ENCODE results near the gene FNIP2. TPM values are rescaled to one million over a fixed set of nuclear protein-coding genes. Genes with fewer than 3 reads are reported as not detected.
A peak's percentile ranks its signal among the peaks of the same experiment; 100 is the strongest.
"Not testable (repeated sequence)": the region's sequence is repeated elsewhere in the genome, so short reads cannot be mapped to it uniquely, and the experiment has no call there.

Gene FNIP2
- total RNA-seq, 6 experiments from 2014 or later: 14.1 to 22.2 (median 18.2) TPM

- H3K27ac Mint-ChIP-seq: peak overlapping the region; percentile 3
These were observed 57.2 kb downstream of the FNIP2 start for GRCh38 chr4:158826057-158826456.

GRCh38 chr4:158826882-158827281 is 58.1 kb downstream of the FNIP2 start:
- H3K4me1 Mint-ChIP-seq (ENCODE audit: low read depth): peaks cover 41% of the 10 kb centered on the region
- no peak for DNase-seq
- no peaks in the 10 kb centered on the region for H3K27me3 Mint-ChIP-seq (ENCODE audit: insufficient read depth)
- H3K36me3 Mint-ChIP-seq (ENCODE audit: low read depth): peaks cover 32% of the 10 kb centered on the region
- peak overlapping the region; percentile 2; the same call in 1 of the 2 replicates for H3K27ac Mint-ChIP-seq
- no peak overlapping the region for H3K4me3 Mint-ChIP-seq
- TF ChIP-seq CTCF (IDR thresholded peaks at IDR 0.05): no peak
- no peaks in the 10 kb centered on the region for H3K9me3 Mint-ChIP-seq

More at GRCh38 chr4:158826057-158826456, 57.2 kb downstream of the FNIP2 start:
- peaks cover 31% of the 10 kb centered on the region for H3K36me3 Mint-ChIP-seq (ENCODE audit: low read depth)
- no peak for TF ChIP-seq CTCF (IDR thresholded peaks at IDR 0.05)
- H3K4me3 Mint-ChIP-seq: no peak overlapping the region; the same call in 1 of the 2 replicates
- H3K9me3 Mint-ChIP-seq: no peaks in the 10 kb centered on the region
- no peak for DNase-seq
- H3K4me1 Mint-ChIP-seq (ENCODE audit: low read depth): peaks cover 49% of the 10 kb centered on the region
- H3K27me3 Mint-ChIP-seq (ENCODE audit: insufficient read depth): no peaks in the 10 kb centered on the region

GRCh38 chr4:158827543-158827981 is 58.7 kb downstream of the FNIP2 start:
- no peaks in the 10 kb centered on the region for H3K9me3 Mint-ChIP-seq
- no peaks in the 10 kb centered on the region for H3K27me3 Mint-ChIP-seq (ENCODE audit: insufficient read depth)
- DNase-seq: no peak
- no peak overlapping the region for H3K4me3 Mint-ChIP-seq
- no peak overlapping the region for H3K27ac Mint-ChIP-seq
- peaks cover 41% of the 10 kb centered on the region for H3K4me1 Mint-ChIP-seq (ENCODE audit: low read depth)
- no peak for TF ChIP-seq CTCF (IDR thresholded peaks at IDR 0.05)
- peaks cover 32% of the 10 kb centered on the region for H3K36me3 Mint-ChIP-seq (ENCODE audit: low read depth)

GRCh38 chr4:158828151-158828550 is 59.3 kb downstream of the FNIP2 start:
- not testable (repeated sequence) for H3K9me3 Mint-ChIP-seq; DNase-seq; H3K4me3 Mint-ChIP-seq; H3K27me3 Mint-ChIP-seq (ENCODE audit: insufficient read depth); H3K27ac Mint-ChIP-seq
- Mint-ChIP-seq H3K4me1 (ENCODE audit: low read depth) (peaks cover 41% of the 10 kb centered on the region), H3K36me3 (ENCODE audit: low read depth) (peaks cover 32% of the 10 kb centered on the region)

GRCh38 chr4:158829254-158829653 is 60.4 kb downstream of the FNIP2 start:
- no peak for DNase-seq
- no peak overlapping the region for H3K27ac Mint-ChIP-seq
- H3K36me3 Mint-ChIP-seq (ENCODE audit: low read depth): peaks cover 32% of the 10 kb centered on the region
- no peak for TF ChIP-seq CTCF (IDR thresholded peaks at IDR 0.05)
- no peaks in the 10 kb centered on the region for H3K9me3 Mint-ChIP-seq
- no peaks in the 10 kb centered on the region for H3K27me3 Mint-ChIP-seq (ENCODE audit: insufficient read depth)
- H3K4me1 Mint-ChIP-seq (ENCODE audit: low read depth): peaks cover 40% of the 10 kb centered on the region
- no peak overlapping the region for H3K4me3 Mint-ChIP-seq

- H3K9me3 Mint-ChIP-seq: no peaks in the 10 kb centered on the region
- TF ChIP-seq CTCF (IDR thresholded peaks at IDR 0.05): no peak
- H3K36me3 Mint-ChIP-seq (ENCODE audit: low read depth): peaks cover 28% of the 10 kb centered on the region
- no peak overlapping the region for H3K27ac Mint-ChIP-seq
- no peak overlapping the region for H3K4me3 Mint-ChIP-seq
- DNase-seq: no peak
- H3K4me1 Mint-ChIP-seq (ENCODE audit: low read depth): peaks cover 12% of the 10 kb centered on the region; the same call in 1 of the 2 replicates
- no peaks in the 10 kb centered on the region for H3K27me3 Mint-ChIP-seq (ENCODE audit: insufficient read depth)
These were observed 64.8 kb downstream of the FNIP2 start for GRCh38 chr4:158833602-158834001.
